ENCODE results near the gene CYTH1. TPM values are rescaled to one million over a fixed set of nuclear protein-coding genes. Genes with fewer than 3 reads are reported as not detected.

The CYTH1 gene
- polyA plus RNA-seq, 1 donor from 2014 or later, result 120 TPM

DNA sequence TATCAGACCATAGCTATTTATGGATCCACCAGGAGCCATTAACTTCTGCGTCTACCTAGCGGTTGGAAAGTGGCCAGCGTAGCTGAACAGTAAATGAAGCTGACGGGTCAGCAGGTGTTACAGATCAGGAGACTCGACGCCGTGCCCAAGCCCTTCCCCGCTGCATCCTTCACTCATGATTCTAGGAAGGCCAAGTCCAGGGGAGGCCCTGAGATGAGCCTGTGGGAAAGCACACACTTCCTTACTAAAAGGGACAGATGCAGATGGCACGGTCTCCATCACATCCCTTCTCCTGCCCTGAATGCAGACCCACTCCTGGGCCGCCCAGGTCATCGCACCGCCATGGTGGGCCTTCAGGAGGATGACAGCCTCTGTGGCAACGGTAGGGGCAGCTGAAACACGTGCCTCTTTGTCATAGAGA is 137.1 kb downstream of the CYTH1 start:
- Histone ChIP-seq H3K27ac (ENCODE audit: low read length) (no peak overlapping the region), H3K9ac (ENCODE audit: low read length) (no peak overlapping the region), H3K4me3 (ENCODE audit: low read length) (no peak overlapping the region), H3K79me2 (replicated peaks; ENCODE audit: insufficient read depth, low read length) (no peaks in the 10 kb centered on the region), H2AFZ (ENCODE audit: low read depth, low read length) (no peak overlapping the region), H3K27me3 (ENCODE audit: insufficient read depth, low read depth, low read length) (no peaks in the 10 kb centered on the region), H3K9me2 (ENCODE audit: insufficient read depth, low read length) (no peaks in the 10 kb centered on the region), H3K36me3 (ENCODE audit: insufficient read depth, low read length) (no peaks in the 10 kb centered on the region), H3K9me3 (ENCODE audit: low read length) (no peaks in the 10 kb centered on the region), H4K20me1 (ENCODE audit: insufficient read depth) (no peaks in the 10 kb centered on the region), H3F3A (ENCODE audit: insufficient read depth, low read length, poor library complexity, severe bottlenecking) (no peaks in the 10 kb centered on the region), H3K4me2 (ENCODE audit: low read length) (no peak overlapping the region)
- no peak for TF ChIP-seq RAD21 (conservative IDR thresholded peaks at IDR 0.05)
- no peak for TF ChIP-seq POLR2AphosphoS5 (IDR thresholded peaks at IDR 0.05)
- no peak for TF ChIP-seq EP300 (conservative IDR thresholded peaks at IDR 0.05; ENCODE audit: poor library complexity, severe bottlenecking)
- no peak for TF ChIP-seq EZH2 (IDR thresholded peaks at IDR 0.05; ENCODE audit: borderline replicate concordance, insufficient read depth, low read length, poor library complexity, severe bottlenecking)
- TF ChIP-seq MXI1 (conservative IDR thresholded peaks at IDR 0.05; ENCODE audit: poor library complexity, severe bottlenecking), result no peak
- TF ChIP-seq TAF1 (IDR thresholded peaks at IDR 0.05; ENCODE audit: low read depth), result no peak
- no peak for TF ChIP-seq SMC3 (conservative IDR thresholded peaks at IDR 0.05; ENCODE audit: poor library complexity)
- TF ChIP-seq, protein P1, sequence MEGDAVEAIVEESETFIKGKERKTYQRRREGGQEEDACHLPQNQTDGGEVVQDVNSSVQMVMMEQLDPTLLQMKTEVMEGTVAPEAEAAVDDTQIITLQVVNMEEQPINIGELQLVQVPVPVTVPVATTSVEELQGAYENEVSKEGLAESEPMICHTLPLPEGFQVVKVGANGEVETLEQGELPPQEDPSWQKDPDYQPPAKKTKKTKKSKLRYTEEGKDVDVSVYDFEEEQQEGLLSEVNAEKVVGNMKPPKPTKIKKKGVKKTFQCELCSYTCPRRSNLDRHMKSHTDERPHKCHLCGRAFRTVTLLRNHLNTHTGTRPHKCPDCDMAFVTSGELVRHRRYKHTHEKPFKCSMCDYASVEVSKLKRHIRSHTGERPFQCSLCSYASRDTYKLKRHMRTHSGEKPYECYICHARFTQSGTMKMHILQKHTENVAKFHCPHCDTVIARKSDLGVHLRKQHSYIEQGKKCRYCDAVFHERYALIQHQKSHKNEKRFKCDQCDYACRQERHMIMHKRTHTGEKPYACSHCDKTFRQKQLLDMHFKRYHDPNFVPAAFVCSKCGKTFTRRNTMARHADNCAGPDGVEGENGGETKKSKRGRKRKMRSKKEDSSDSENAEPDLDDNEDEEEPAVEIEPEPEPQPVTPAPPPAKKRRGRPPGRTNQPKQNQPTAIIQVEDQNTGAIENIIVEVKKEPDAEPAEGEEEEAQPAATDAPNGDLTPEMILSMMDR (IDR thresholded peaks at IDR 0.05; ENCODE audit: poor library complexity, severe bottlenecking), result no peak
- TF ChIP-seq REST (IDR thresholded peaks at IDR 0.05; ENCODE audit: borderline replicate concordance), result no peak

DNA sequence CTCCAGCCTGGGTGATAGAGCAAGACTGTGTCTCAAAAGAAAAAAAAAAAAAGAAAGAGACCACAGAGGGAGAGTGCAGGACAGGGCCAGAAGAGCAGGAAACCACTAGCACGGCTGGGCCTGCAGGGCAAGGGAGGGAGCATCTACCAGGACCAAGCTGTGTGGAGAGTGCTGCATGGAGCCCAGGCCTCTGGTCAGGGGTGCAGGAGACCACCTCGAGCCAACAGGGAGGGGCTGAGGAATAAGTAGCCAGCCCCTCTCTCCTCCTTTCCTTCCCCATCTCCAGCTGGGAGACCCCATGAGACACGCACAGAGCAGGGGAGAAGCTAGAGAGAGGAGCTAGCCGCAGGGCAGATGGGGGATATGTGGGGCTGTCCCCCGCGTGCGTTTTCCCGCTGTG is 137.8 kb downstream of the CYTH1 start:
- Histone ChIP-seq H3K4me3 (ENCODE audit: low read length) (no peak overlapping the region), H3K36me3 (ENCODE audit: insufficient read depth, low read length) (no peaks in the 10 kb centered on the region), H3K9me2 (ENCODE audit: insufficient read depth, low read length) (no peaks in the 10 kb centered on the region), H3K27me3 (ENCODE audit: insufficient read depth, low read depth, low read length) (no peaks in the 10 kb centered on the region), H3K9ac (ENCODE audit: low read length) (no peak overlapping the region), H2AFZ (ENCODE audit: low read depth, low read length) (no peak overlapping the region), H3F3A (ENCODE audit: insufficient read depth, low read length, poor library complexity, severe bottlenecking) (no peaks in the 10 kb centered on the region), H3K79me2 (replicated peaks; ENCODE audit: insufficient read depth, low read length) (no peaks in the 10 kb centered on the region), H3K4me2 (ENCODE audit: low read length) (no peak overlapping the region), H4K20me1 (ENCODE audit: insufficient read depth) (no peaks in the 10 kb centered on the region), H3K27ac (ENCODE audit: low read length) (no peak overlapping the region), H3K9me3 (ENCODE audit: low read length) (no peaks in the 10 kb centered on the region)
- TF ChIP-seq RAD21 (conservative IDR thresholded peaks at IDR 0.05), result no peak
- TF ChIP-seq EZH2 (IDR thresholded peaks at IDR 0.05; ENCODE audit: borderline replicate concordance, insufficient read depth, low read length, poor library complexity, severe bottlenecking), result no peak
- no peak for TF ChIP-seq MXI1 (conservative IDR thresholded peaks at IDR 0.05; ENCODE audit: poor library complexity, severe bottlenecking)
- TF ChIP-seq EP300 (conservative IDR thresholded peaks at IDR 0.05; ENCODE audit: poor library complexity, severe bottlenecking), result no peak
- TF ChIP-seq, protein P1 (IDR thresholded peaks at IDR 0.05; ENCODE audit: poor library complexity, severe bottlenecking), result no peak
- TF ChIP-seq SMC3 (conservative IDR thresholded peaks at IDR 0.05; ENCODE audit: poor library complexity), result no peak
- no peak for TF ChIP-seq REST (IDR thresholded peaks at IDR 0.05; ENCODE audit: borderline replicate concordance)
- TF ChIP-seq POLR2AphosphoS5 (IDR thresholded peaks at IDR 0.05), result no peak
- no peak for TF ChIP-seq TAF1 (IDR thresholded peaks at IDR 0.05; ENCODE audit: low read depth)

Data from neural cell (in vitro differentiated cells).